Stimulated activated CD8-positive, alpha-beta memory T cell treated with anti-CD3 and anti-CD28 coated beads, Interleukin-12 subunit alpha, Interleukin-12 subunit beta, amount 100 ng/mL, for 24 hours (primary cell): ENCODE measurements around the gene ATN1.
"Not testable (repeated sequence)": the region's sequence is repeated elsewhere in the genome, so short reads cannot be mapped to it uniquely, and the experiment has no call there.

Experiments
- DNase-seq: peaks from one replicate; pipeline ENCODE4 v3.0.0-alpha.2; 2020; ENCODE audit errors: extremely low read depth

ATN1 gene, protein sequence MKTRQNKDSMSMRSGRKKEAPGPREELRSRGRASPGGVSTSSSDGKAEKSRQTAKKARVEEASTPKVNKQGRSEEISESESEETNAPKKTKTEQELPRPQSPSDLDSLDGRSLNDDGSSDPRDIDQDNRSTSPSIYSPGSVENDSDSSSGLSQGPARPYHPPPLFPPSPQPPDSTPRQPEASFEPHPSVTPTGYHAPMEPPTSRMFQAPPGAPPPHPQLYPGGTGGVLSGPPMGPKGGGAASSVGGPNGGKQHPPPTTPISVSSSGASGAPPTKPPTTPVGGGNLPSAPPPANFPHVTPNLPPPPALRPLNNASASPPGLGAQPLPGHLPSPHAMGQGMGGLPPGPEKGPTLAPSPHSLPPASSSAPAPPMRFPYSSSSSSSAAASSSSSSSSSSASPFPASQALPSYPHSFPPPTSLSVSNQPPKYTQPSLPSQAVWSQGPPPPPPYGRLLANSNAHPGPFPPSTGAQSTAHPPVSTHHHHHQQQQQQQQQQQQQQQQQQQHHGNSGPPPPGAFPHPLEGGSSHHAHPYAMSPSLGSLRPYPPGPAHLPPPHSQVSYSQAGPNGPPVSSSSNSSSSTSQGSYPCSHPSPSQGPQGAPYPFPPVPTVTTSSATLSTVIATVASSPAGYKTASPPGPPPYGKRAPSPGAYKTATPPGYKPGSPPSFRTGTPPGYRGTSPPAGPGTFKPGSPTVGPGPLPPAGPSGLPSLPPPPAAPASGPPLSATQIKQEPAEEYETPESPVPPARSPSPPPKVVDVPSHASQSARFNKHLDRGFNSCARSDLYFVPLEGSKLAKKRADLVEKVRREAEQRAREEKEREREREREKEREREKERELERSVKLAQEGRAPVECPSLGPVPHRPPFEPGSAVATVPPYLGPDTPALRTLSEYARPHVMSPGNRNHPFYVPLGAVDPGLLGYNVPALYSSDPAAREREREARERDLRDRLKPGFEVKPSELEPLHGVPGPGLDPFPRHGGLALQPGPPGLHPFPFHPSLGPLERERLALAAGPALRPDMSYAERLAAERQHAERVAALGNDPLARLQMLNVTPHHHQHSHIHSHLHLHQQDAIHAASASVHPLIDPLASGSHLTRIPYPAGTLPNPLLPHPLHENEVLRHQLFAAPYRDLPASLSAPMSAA (N-terminal part only)

DNA sequence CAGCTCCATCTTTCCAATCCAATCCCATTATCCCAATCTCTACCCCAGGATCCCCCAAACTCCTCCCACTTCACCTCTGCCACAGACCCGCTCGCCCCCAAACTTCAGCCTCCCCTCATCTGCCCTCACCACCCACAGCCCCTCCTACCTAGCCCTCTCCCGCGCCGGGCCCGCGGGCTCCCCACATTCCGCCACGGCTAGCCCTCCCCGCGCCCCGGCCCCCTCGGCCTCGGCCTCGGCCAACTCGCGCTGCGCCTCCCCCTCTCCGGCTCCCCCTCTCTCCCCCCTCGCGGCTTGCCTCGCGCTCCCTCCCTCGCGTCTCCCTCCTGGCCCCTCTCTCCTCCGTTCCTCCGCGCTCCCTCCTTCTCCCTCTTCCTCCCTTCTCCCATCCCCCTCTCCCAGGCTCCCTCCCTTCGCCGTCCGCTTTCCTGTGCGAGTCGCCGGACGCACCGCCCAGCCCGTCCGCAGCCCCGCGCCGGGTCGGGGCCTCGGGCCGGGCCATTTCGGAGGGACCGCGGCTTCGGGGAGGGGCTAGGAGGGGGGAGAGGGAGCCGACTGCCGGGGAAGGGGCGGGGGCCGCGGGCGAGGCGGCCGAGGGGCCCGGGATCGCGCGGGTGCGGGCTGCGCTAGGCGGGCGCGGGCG, at the start of gene ATN1:
ATN1 (plus strand) TSS at position 581 of the 643 bp plus-strand sequence. CDS start 6,043 bp downstream, outside the sequence.
- no peak for DNase-seq

DNA sequence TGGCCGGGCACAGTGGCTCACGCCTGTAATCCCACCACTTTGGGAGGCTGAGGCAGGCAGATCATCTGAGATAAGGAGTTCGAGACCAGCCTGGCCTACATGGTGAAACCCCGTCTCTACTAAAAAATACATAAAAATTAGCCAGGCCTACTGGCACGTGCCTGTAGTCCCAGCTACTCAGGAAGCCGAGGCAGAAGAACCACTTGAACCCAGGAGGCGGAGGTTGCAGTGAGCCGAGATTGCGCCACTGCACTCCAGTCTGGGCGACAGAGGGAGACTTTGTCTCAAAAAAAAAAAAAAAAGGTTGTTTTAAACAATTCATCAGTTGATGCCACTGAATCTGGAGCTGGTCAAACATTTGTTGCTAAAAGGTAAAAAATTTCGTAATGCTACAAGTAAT, 47.9 kb upstream of the ATN1 start:
- not testable (repeated sequence) for DNase-seq

DNA sequence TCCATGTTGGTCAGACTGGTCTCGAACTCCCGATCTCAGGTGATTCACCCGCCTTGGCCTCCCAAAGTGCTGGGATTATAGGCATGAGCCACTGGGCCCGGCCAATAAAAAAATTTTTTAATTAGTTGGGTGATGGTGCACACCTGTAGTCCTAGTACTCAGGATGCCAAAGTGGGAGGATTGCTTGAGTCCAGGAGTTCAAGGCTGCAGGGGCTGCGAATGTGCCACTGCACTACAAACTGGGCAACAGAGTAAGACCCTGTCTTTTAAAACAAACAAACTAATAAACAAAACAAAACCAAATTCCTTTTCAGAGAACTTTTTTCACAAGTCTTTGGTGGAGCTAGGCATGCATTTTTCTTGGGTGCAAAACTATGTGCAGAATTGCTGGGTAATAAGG, 44.5 kb upstream of the ATN1 start:
- no peak for DNase-seq

DNA sequence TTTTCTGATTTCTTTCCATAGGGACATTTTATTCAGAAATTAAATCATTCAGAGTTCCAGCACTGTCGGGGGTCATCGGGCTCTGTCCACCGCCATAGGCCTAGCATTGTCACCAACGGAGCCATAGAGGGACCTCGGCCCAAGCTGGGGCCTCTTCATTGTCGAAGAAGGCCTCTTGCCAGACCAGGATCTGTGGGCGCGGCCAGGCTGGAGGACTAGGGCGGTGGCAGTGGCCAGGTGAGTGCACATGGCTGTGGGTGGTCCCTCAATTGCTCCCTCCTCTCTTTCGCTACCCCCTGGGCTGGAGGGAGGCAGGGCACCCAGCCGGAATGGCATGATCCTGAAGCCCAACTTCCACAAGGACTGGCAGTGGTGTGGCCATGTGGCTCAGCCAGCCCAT, 44.1 kb upstream of the ATN1 start:
- no peak for DNase-seq

DNA sequence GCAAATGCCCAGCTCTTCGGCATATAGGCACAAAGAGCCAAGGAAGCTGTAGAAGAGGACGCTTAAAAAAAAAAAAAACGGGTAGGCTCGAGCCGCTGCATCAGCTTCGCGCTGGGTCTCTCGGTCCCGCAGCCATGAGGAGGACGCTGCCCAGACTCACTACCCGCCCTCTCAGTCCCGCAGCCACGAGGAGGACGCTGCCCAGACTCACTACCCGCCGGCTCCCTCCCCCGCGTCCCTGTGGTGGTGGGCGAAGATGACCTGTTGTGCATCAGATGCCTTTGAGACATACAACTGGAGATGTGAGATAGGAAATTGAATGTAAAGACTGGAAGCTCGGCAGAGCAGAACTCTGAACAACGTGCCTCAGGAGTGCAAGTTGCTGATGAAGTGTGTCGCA, 43.2 kb upstream of the ATN1 start:
- DNase-seq: no peak

DNA sequence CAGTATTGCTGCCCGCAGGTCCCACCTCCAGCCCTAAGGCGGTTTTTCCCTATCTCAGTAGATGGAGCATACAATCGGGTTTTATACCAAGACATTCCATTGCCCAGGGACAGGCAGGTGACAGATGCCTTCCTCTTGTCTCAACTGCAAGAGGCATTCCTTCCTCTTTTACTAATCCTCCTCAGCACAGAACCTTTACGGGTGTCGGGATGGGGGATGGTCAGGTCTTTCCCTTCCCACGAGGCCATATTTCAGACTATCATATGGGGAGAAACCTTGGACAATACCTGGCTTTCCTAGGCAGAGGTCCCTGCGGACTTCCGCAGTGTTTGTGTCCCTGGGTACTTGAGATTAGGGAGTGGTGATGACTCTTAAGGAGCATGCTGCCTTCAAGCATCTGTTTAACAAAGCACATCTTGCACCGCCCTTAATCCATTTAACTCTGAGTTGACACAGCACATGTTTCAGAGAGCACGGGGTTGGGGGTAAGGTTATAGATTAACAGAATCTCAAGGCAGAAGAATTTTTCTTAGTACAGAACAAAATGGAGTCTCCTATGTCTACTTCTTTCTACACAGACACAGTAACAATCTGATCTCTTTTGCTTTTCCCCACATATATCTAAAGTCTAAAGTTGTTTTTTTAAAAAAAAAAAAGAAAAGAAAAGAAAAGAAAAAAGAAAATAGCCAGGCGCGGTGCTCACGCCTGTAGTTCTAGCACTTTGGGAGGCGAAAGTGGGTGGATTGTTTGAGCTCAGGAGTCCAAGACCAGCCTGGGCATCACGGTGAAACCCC, 41.4 kb upstream of the ATN1 start:
- DNase-seq: not testable (repeated sequence)

DNA sequence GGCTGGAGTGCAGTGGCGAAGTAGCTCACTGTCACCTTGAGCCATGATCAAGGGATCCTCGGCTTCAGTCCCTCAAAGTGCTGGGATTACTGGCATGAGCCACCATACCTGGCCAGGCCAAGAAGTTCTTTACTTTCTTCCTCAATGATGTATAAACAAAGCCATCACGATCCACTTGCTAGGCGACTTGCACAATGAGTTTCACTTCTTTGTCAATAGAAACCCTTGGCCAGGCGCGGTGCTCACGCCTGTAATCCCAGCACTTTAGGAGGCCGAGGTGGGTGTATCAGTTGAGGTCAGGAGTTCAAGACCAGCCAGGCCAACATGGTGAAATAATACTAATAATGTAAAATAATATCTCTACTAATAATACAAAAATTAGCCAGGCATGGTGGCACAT, 40.3 kb upstream of the ATN1 start:
- DNase-seq: no peak

DNA sequence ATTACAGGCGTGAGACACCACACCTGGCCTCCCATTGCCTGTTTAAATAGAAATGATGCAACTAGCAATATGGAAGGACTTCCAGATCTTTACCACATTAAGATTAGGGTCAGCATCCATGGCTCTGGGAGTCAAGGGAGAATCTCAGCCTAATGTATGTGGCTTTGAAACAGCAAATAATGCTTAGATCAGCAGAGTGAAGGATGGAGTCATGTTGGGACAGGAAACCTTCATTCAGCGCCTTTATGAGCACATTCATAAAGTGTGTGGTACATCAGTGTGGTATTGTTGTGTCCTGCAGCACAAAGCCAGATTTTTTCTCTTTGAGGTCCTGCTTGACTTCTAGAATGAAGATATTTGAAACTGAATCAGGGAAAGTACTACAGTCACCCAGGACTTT, 39.4 kb upstream of the ATN1 start:
- no peak for DNase-seq

DNA sequence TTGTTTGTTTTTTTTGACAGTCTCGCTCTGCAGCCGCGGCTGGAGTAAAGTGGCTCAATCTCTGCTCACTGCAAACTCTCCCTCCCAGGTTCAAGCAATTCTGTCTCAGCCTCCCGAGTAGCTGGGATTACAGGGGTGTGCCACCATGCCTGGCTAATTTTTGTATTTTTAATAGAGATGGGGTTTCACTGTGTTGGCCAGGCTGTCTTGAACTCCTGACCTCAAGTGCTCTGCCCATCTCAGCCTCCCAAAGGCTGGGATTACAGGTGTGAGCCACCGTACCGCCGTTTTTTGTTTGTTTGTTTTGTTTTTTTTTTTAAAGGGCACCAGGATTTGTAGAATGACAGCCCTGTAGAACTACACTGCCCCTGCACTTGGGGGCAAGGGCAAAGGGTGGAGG, 39.0 kb upstream of the ATN1 start:
- DNase-seq: not testable (repeated sequence)

DNA sequence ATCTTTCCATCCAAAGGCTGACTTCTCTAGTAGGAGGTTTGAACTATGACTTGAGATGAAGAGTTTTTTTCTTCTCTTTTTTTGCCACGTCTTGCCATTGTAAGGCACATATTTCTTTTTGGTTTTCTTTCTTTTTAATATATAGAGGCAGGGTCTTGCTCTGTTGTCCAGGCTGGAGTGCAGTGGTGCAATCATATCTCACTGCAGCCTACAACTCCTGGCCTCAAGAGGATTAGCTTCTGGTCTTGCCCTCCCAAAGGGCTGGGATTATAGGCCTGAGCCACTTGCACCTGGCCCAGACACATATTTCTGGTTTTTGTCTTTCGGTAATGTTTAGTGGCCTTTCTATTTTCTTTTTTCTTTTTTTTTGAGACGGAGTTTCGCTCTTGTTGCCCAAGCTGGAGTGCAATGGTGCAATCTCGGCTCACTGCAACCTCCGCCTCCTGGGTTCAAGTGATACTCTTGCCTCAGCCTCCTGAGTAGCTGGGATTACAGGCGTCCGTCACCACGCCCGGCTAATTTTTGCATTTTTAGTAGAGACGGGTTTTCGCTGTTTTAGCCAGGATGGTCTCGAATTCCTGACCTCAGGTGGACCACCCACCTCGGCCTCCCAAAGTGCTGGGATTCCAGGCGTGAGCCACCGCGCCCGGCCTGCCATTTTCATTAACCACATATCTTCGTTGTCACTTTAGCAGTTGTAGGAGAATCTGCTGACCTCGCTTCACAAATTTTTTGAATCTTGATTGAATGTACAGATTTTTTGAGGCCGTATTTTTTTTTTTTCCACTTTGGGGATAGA, 37.8 kb upstream of the ATN1 start:
- DNase-seq: not testable (repeated sequence)

DNA sequence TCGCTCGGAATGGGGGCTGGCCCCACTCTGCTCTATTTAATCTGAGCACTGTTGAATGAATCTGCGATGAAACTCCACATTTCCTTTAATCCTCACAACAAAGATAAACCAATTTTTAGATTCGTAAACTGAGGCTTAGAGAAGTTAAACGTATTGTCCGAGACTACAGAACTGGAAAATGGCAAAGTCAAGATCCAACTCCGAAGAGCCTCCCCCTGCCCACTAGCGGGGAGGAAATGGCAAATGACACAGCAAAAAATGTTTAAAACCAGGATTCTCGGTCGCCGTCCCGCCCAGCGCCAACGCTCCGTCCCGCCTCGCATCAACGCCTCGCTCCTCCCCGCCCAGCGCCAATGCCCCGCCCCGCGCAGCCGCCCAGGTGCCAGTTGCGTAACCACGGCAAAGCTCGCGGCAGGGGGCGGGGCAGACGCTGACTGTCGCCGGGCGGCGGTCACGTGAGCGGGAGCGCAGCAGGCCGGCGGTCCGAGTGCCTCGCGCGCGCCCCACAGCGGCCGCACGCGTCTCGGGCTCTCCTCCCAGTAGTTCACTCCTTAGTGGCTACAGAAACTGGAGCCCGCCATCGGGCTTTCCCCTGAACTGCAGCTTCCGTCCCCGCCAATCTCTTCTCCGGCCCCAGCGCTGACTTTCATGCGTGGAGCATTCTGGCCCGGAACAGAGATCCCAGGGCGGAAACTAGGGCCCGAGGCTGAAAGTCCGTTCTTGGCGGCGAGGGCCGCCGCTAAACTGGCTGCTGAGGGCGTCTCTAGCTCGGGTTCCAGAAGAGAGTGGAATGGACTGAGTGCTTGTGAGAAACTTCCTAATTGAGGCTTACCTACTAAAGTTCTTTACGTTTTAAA, 36.7 kb upstream of the ATN1 start:
- DNase-seq: peak; percentile 97

DNA sequence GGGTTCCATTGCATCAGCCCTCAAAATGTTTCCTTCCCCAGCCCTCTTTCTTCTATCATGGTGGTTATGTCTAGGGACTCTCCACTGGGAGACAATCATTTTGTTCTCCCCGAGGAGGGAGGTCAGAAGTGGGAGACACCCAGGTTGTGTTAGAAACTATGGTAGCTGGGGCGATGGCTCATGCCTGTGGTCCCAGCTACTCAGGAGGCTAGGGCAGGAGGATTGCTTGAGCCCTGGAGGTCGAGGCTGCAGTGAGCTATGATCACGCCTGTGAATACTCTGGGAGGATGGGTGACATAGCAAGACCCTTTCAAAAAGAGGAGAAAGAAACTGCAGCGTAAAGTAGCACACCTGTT, 36.1 kb upstream of the ATN1 start:
- DNase-seq: no peak

DNA sequence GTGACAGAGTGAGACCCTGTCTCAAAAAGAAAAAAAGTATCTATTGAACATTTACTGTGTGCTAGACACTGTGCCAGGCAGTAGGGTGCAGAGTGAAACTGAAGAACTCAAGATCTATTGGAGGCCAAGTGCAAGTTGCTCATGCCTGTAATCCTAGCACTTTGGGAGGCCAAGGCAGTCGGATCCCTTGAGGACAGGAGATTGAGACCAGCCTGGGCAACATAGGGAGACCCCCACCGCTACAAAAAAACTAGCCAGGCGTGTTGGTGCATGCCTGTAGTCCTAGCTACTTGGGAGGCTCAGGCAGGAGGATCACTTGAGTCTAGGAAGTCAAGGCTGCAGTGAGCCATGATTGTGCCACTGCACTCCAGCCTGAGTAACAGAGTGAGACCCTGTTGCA, 35.1 kb upstream of the ATN1 start:
- DNase-seq: not testable (repeated sequence)

DNA sequence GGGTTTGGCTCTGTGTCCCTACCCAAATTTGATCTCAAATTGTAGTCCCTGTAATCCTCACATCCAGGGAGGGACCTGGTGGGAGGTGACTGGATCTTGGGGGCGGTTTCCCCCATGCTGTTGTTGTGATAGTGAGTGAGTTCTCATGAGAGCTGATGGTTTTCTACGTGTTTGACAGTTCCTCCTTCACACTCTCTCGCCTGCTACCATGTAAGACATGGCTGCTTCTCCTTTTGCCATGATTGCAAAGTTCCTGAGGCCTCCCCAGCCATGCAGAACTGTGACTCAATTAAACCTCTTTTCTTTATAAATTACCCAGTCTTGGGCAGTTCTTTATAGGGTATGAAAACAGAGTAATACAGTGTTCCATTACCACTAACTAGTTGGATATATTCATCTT, 33.4 kb upstream of the ATN1 start:
- no peak for DNase-seq

DNA sequence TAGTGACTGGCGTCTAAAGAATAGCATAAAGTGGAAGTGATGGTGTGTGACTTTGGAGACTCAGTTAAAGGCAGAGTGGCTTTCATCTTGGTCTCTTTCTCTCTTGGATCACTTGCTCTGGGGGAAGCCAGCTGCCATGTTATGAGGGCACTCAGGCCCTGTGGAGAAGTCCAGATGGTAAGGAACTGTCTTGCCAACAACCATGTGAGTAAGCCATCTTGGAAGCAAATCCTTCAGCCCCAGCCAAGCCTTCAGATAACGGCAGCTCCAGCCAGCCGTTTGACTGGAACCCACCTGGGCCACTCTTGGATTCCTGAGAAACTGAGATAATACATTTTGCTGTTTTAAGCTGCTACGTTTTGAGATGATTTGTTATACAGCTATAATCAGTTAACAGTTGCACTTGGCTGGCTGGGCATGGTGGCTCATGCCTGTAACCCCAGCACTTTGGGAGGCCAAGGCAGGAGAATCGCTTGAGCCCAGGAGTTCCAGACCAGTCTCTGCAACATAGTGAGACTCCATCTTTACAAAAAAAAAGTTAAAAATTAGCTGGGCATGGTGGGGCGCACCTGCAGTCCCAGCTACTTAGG, 30.8 kb upstream of the ATN1 start:
- DNase-seq: no peak

DNA sequence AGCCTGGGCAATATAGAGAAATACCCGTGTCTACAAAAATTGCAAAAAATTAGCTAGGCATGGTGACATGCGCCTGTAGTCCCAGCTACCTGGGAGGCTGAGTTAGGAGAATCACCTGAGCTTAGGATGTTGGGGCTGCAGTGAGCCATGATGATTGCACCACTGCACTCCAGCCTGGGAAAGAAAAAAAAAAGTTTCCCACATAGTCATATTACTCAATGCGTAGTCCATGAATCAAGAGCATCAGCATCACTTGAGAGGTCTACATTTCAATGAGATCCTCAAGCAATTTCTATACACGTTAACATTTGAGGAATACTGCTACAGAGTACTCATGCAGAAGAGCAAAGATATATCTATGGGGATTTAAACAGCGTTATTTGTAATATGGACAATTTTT, 28.3 kb upstream of the ATN1 start:
- DNase-seq: no peak

DNA sequence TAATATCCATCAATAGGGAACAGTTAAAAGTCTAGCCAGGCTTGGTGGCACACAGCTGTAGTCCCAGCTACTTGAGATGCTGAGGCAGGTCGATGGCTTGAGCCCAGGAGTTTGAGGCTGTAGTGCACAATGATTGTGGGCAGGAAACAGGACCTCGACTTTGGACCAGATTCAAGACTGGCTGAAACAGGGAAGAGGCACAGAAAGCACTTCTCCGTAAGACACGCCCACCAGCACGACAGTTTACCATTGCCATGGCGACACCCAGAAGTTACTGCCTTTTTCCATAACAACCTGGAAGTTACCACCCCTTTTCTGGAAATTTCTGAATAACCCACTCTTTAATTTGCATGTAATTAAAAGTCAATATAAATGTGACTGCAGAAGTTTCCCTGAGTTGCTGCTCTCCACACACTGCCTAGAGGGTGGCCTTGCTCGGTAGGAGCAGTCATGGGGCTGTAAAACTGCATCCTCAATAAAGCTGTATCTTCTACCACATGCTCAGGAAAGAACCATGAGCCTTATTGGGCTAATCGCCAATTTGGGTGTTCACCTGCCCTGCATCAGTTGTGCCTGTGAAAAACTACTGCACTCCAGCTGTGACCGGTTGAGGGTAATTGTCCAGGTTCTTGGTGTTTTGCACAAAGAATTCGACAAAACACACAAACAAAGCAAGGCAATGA, 27.8 kb upstream of the ATN1 start:
- no peak for DNase-seq

DNA sequence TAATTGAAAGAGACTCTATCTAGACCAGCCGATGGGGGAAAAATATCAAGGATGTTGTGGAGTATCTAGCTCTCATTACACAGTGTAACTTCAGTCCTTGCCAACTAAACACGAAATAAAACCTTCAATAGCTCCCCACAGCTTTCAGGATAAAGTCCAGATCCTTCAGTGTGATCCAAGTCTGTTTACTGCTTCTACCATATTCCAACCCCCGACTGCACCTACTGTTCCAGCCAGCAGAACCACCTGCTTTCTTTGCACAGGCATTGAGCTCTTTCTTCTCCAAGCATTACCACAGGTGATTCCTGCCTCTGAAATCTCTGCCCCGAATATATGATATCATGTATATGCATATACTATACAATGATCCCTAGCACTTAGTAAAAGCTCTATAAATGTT, 25.3 kb upstream of the ATN1 start:
- DNase-seq: no peak
